Duodenal mucosa (tissue), 2 donors: ENCODE data around the gene COBL.

Source experiments
- H3K27ac ChIP-seq: one replicate; pipeline ENCODE4 v1.7.0; 2013; ENCODE audit warnings: low read depth, low read length
- H3K27me3 ChIP-seq, 2 donors: one replicate each; pipeline ENCODE4 v1.7.0; 2013; ENCODE audit warnings: low read length in 2 of 2, control low read depth in 1 of 2; ENCODE audit not compliant: insufficient read depth in 2 of 2, control insufficient read depth in 1 of 2
- H3K36me3 ChIP-seq, 2 donors: one replicate each; pipeline ENCODE4 v1.7.0; 2013; ENCODE audit warnings: low read length in 2 of 2, control low read depth in 1 of 2; ENCODE audit not compliant: insufficient read depth in 2 of 2, control insufficient read depth in 1 of 2
- H3K4me1 ChIP-seq, 2 donors: one replicate each; pipeline ENCODE4 v1.7.0; 2013; ENCODE audit warnings: low read length in 2 of 2, control low read depth in 1 of 2; ENCODE audit not compliant: insufficient read depth in 2 of 2, control insufficient read depth in 1 of 2
- H3K4me3 ChIP-seq, 2 donors: one replicate each; pipeline ENCODE4 v1.7.0; 2013; ENCODE audit warnings: low read length in 2 of 2, low read depth in 1 of 2
- H3K9ac ChIP-seq, 2 donors: one replicate each; pipeline ENCODE4 v1.7.0; 2013; ENCODE audit warnings: low read length in 2 of 2, low read depth in 1 of 2
- H3K9me3 ChIP-seq, 2 donors: one replicate each; pipeline ENCODE4 v1.7.0; 2013; ENCODE audit warnings: low read length in 2 of 2, control low read depth in 1 of 2; ENCODE audit not compliant: control insufficient read depth in 1 of 2

The COBL gene

GRCh38 chr7:51307651-51308210, 8.9 kb downstream of the COBL start:
- H3K9me3 ChIP-seq = no peaks in the 10 kb centered on the region
- H3K27me3 ChIP-seq = no peaks in the 10 kb centered on the region
- H3K4me1 ChIP-seq = peaks cover 5 to 22% of the 10 kb centered on the region in 2 donors
- no peak overlapping the region for H3K27ac ChIP-seq
- H3K4me3 ChIP-seq = no peak overlapping the region
- H3K9ac ChIP-seq = no peak overlapping the region
- no peaks in the 10 kb centered on the region for H3K36me3 ChIP-seq

DNA sequence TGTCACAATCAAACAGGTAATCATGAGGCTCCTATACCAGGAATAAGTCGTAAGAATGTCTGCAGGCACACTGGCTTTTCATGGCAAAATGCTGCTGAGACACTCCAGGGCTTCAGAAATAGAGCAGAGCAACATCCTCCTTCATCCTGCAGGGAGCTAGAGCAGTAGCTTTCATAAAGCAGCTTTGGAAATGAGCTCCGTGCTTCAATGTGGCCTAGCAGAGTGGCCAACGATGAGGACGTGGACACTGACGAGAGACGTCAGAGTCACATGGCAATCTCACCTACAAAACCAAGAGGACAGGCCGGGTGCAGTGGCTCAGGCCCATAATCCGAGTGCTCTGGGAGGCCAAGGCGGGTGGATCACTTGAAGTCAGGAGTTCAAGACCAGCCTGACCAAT, 9.8 kb downstream of the COBL start:
- no peaks in the 10 kb centered on the region for H3K36me3 ChIP-seq
- H3K9ac ChIP-seq = no peak overlapping the region
- no peak overlapping the region for H3K27ac ChIP-seq
- no peak overlapping the region for H3K4me3 ChIP-seq
- no peaks in the 10 kb centered on the region for H3K9me3 ChIP-seq
- no peaks in the 10 kb centered on the region for H3K27me3 ChIP-seq
- peaks cover 5 to 22% of the 10 kb centered on the region in 2 donors for H3K4me1 ChIP-seq

DNA sequence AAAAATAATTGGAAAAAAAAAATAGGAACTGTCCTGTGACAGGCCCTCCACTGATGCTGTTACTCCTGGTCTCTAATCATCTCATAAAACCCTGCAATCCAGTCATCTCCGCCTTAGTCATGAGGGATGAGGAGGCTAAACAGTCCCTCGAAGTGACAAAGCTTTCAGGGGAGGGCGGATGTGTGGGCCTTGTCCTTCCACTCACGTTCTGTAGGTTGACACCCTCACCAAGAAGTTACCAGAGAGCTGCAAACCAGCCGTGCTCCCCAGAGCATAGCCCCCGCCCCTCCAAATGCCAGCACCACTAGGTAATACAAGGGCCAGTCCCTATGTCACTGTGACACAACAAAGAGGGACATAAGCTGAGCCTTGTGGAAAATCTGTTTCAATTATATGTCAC, 11.9 kb downstream of the COBL start:
- Histone ChIP-seq H3K27me3 (no peaks in the 10 kb centered on the region), H3K9ac (no peak overlapping the region), H3K9me3 (no peaks in the 10 kb centered on the region), H3K36me3 (no peaks in the 10 kb centered on the region), H3K4me1 (peaks cover 5 to 20% of the 10 kb centered on the region in 2 donors), H3K27ac (no peak overlapping the region), H3K4me3 (no peak overlapping the region)

DNA sequence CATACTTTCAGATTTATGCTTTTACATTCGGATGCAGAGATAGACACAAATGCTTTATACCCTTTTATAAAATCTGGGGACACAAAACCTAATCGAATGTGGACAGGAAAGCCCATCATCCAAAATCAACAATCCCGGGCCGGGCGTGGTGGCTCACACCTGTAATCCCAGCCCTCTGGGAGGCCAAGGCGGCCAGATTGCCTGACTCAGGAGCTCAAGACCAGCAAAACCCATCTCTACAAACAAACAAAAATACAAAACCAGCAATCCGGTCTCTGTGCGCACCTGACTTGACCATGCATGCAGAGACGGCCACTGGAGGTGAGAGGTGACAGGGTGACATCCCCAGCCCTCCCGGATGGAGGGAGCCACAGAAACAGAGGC, 13.5 kb downstream of the COBL start:
- Histone ChIP-seq H3K9ac (no peak overlapping the region), H3K27ac (no peak overlapping the region), H3K36me3 (no peaks in the 10 kb centered on the region), H3K4me3 (no peak overlapping the region), H3K9me3 (no peaks in the 10 kb centered on the region), H3K4me1 (peaks cover 0 to 5% of the 10 kb centered on the region in 2 donors), H3K27me3 (no peaks in the 10 kb centered on the region)

DNA sequence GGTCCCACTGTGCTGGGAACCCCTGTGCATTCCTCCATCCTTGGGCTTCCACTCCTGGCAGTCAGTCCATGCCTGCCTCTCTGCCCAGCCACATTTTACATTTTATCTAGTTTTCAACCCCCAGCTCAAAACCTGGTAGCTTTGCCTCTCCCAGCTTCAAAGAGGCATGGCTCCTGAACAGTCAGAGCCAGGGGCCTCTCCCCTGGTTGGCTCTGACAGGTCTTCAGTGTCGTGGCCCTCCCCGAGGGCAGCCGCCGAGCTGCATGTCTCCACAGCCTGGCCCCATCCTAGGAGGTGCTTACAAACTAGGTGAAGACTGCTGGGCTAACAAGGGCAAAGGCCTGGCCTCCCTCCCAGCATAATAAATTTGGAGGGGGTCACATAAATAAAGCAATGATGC, 14.8 kb downstream of the COBL start:
- Histone ChIP-seq H3K4me3 (no peak overlapping the region), H3K27me3 (no peaks in the 10 kb centered on the region), H3K4me1 (no peaks in the 10 kb centered on the region), H3K27ac (no peak overlapping the region), H3K9ac (no peak overlapping the region), H3K36me3 (no peaks in the 10 kb centered on the region), H3K9me3 (no peaks in the 10 kb centered on the region)

DNA sequence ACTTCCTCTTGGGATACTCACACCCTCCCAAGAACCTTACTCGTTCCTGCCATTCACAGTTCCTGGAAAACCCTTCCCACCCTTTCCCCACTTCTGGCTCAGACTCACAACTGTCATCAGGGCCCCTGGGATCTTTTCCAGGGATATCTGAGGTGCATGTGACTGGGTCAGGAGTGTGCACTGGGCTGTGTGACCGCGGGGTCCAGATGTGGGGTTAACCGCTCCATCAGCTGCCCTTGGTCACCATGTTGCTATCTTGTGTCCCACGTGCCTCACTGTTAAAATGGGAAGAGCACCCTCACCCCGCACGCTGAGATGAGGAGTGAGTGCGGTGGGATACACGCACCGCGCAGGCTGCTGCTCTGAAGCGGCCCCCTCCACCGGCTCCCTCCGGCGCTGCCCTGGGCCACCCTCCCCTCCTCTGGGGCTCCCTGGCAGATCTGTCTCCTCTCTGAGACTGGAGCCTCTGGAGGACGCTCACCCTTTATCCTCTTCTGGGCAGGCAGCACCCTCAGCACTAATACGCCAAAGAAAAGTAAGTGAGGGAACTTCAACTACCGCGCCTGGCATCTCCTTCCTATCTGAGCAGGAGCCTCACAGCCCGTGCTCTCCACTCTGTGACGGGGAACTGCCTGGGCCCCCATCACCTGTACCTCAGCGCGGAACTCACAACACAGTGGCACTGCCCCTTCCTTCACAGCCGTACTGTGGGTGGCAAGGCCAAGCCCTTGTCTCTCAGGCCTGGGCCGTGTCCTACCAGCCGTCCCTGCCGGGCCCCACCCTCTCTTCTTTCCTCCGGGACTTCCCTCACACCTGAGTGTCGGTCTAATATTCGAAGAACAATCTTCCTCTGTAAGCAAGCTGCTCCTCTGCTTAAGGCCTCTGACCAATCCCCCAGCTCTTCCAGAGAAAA, 15.6 kb downstream of the COBL start:
- Histone ChIP-seq H3K27ac (no peak overlapping the region), H3K4me3 (no peak overlapping the region), H3K36me3 (no peaks in the 10 kb centered on the region), H3K4me1 (peaks cover 2 to 3% of the 10 kb centered on the region in 2 donors), H3K27me3 (no peaks in the 10 kb centered on the region), H3K9me3 (no peaks in the 10 kb centered on the region), H3K9ac (no peak overlapping the region)

- no peak overlapping the region for H3K4me3 ChIP-seq
- no peaks in the 10 kb centered on the region for H3K27me3 ChIP-seq
- H3K27ac ChIP-seq = no peak overlapping the region
- peaks cover 3 to 10% of the 10 kb centered on the region in 2 donors for H3K4me1 ChIP-seq
- H3K9me3 ChIP-seq = no peaks in the 10 kb centered on the region
- H3K9ac ChIP-seq = no peak overlapping the region
- no peaks in the 10 kb centered on the region for H3K36me3 ChIP-seq
Measured at GRCh38 chr7:51299391-51300133, 17.0 kb downstream of the COBL start.

DNA sequence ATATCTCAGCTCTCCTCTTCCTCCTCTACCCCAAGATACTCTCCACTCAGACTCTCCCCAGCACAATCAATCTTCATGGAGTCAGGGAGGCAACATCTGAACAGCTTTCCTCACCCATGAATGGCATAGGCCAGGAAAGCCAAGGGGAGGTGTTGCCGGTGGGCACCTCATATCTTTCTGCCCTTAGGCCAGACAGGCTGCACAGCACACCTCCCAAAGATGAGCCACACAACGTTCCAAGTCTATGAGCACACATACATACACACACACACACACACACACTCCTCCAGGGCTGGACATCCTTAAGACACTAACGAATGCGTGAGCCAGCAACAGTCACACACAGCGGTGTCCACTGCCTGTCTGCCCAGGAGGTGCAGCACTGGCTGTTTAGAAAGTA, 17.7 kb downstream of the COBL start:
- H3K4me3 ChIP-seq = no peak overlapping the region
- no peaks in the 10 kb centered on the region for H3K27me3 ChIP-seq
- H3K27ac ChIP-seq = no peak overlapping the region
- peaks cover 3 to 10% of the 10 kb centered on the region in 2 donors for H3K4me1 ChIP-seq
- H3K9ac ChIP-seq = no peak overlapping the region
- no peaks in the 10 kb centered on the region for H3K36me3 ChIP-seq
- H3K9me3 ChIP-seq = no peaks in the 10 kb centered on the region

DNA sequence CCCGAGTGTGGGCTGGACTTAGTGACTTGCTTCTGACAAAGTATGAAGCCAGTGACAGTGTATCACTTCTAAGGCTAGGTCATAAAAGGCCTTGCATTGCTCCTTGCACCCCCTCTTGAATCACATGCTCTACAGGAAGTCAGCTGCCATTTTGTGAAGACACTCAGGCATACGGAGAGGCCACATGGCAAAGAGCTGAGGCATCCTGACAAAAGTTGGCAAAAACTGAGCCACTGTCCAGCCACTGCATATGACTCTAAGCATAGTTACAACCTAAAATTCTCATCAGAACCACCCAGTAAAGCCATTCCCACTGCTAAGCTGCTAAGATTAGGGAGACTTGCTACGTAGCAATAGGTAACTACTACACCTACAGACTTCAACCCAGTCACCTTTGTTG, 18.6 kb downstream of the COBL start:
- no peak overlapping the region for H3K9ac ChIP-seq
- H3K27me3 ChIP-seq = no peaks in the 10 kb centered on the region
- H3K36me3 ChIP-seq = no peaks in the 10 kb centered on the region
- no peak overlapping the region for H3K4me3 ChIP-seq
- peaks cover 3 to 10% of the 10 kb centered on the region in 2 donors for H3K4me1 ChIP-seq
- H3K27ac ChIP-seq = no peak overlapping the region
- H3K9me3 ChIP-seq = no peaks in the 10 kb centered on the region
